GM10847 (cell line): Measurements from ENCODE around the gene TXNDC11.

Experiments used
- POLR2A ChIP-seq: IDR thresholded peaks from 2 replicates; pipeline ENCODE4 v1.6.1; 2011; ENCODE audit not compliant: insufficient read length; ENCODE audit errors: extremely low read depth

TXNDC11 gene

DNA sequence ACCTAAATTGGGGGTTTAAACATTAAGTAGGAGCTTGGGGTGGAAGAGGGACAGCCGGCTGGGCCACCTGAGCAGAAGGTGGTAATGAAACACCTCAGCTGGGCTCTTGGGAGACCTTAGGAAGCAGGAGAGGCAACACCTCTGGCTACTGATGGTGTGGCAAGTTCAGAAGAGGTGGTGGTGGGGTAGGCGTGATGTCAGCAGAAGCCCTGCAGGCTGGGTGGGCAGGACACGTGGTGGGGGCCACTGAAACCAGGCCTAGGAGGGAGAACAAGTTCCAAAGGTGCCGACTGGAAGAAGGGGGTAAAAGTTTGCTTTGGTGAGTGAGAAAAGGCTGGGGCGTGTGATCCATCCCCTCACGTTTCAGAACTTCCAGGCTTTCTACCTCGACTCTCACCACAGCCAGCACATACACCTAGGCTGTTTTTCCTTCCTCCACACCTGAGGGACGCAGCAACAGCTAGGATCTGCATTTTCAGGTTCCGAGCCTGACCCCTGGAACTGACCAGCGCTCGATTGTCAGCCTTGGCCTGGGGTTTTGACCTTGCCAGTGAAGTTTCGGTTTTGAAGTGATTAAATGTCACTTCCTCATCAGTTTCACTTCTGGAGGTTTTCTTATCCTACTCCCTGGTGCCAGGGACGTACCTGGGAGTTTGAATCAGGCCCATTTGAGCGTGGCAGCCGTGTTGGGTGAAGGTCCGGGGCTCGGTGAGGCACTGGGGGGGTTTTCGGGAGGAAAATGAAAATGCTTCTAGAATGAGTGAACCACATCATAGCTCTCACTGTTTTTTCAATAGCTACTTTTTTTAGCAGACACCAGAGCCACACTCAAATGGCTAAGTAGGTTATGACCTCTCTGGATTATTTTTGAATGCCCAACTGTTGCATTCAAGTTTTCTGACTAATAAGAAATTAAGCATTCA, 64.4 kb downstream of the TXNDC11 start:
- no peak for TF ChIP-seq POLR2A

DNA sequence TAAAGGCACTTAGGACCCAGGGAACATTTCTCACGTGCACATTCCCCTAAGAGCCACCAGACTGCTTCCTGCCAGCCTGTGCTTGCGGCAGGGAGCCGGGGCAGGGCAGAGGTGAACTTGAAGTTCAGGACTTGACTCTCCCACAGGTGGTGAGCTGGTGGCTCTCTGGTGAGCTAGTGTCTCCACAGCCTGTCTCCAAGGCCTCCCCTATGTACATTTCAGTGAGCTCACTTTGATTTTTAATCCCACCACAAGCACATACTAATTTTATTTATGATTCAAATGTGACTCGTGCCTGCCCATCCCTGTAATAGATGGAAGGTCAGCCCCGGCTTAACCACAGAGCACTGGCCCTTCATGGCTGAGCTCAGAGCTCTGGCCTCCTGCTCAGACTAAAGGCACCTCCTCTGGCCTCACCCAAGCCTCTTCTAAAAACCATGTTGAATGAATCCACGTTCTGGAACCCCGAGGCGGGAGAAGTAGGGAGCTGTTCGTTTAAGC, 65.2 kb downstream of the TXNDC11 start:
- TF ChIP-seq POLR2A = no peak

DNA sequence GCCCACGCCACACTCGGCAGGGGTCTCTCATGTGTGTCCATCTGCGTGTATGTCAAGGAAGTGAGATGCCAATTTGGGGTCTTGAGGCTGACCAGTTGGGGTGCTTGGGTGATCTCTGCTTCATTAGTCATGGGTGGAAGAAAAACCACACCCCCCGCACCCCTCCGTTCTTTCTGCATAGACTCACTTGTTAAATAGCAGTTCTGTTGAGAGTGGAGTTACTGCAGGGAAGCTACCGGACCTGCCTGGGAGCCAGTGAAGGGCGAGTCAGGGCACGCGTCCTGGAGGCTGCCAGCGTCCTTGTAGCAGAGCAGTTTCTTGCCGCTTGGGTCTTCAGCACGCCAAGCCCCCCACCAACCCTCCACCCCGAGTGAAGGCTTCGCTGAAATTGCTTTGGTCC, 65.9 kb downstream of the TXNDC11 start:
- TF ChIP-seq POLR2A = no peak

- no peak for TF ChIP-seq POLR2A
Measured at GRCh38 chr16:11675561-11676511, 66.8 kb downstream of the TXNDC11 start.

- no peak for TF ChIP-seq POLR2A
Measured at GRCh38 chr16:11674818-11675560, 67.7 kb downstream of the TXNDC11 start.

GRCh38 chr16:11674001-11674817, 68.4 kb downstream of the TXNDC11 start:
- TF ChIP-seq POLR2A = no peak

- TF ChIP-seq POLR2A = no peak
Measured at GRCh38 chr16:11673091-11674000, 69.3 kb downstream of the TXNDC11 start.

DNA sequence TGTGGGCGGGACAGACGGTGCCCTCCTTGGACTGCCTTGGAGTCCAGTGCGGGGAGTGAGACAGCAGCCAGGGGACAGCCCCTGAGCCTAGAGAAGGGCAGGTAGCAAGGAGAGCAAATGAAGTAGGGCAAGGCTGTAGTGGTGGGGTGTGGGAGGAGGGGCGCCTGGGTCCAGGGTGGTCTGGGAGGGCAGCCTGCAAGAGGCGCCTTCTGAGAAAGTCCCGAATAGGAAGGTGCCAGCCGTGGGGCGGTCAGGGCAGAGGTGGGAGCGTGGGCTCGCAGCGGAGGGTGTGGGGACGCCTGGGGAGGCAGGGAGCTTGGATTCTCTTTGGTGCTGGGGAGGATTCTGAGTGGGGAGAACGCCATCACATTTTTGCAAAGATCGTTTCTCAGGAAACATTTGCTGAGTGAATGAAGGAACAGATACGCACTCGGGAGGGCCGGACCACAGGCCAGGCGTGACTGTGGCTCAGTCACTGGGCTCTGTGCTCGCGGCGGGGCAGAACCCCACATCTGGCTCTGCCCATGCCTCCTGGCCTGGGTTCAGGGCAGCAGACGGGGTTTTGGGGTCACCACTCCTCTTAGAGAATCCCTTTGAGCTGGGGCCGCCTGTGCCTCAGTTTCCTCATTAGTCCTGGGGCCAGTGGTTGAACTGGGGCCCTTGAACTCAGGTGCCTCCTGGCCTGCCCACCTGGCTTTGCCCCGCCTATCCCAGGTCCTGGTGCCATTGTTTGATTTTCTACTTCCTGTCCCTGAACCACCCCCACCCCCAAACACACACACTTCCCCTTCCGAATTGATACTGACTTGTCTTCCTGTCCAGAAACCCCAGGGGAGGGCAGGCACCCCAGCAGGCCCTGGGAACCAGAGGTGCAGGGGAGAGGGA, 70.2 kb downstream of the TXNDC11 start:
- TF ChIP-seq POLR2A = no peak

DNA sequence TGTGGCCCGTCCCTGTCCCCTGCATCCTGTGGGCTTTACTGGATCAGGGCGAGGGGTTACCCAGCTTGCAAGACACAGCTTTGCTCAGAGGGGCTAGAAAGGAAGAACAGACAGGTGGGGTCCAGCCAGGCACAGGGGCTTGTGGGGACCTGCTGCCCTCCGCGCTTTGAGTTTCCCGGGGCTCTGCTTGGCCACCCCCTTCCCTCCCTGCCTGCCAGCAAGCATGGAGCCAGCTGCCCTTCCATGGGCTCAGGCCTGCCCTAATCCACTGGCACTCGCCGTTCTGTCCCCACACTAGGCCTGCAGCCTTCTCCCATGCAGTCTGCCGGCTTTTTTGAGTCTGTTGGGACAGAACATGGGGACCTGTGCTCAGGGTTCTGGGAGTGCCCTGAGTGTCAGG, 71.0 kb downstream of the TXNDC11 start:
- no peak for TF ChIP-seq POLR2A

GRCh38 chr16:11671271-11671670, 71.4 kb downstream of the TXNDC11 start:
- no peak for TF ChIP-seq POLR2A

DNA sequence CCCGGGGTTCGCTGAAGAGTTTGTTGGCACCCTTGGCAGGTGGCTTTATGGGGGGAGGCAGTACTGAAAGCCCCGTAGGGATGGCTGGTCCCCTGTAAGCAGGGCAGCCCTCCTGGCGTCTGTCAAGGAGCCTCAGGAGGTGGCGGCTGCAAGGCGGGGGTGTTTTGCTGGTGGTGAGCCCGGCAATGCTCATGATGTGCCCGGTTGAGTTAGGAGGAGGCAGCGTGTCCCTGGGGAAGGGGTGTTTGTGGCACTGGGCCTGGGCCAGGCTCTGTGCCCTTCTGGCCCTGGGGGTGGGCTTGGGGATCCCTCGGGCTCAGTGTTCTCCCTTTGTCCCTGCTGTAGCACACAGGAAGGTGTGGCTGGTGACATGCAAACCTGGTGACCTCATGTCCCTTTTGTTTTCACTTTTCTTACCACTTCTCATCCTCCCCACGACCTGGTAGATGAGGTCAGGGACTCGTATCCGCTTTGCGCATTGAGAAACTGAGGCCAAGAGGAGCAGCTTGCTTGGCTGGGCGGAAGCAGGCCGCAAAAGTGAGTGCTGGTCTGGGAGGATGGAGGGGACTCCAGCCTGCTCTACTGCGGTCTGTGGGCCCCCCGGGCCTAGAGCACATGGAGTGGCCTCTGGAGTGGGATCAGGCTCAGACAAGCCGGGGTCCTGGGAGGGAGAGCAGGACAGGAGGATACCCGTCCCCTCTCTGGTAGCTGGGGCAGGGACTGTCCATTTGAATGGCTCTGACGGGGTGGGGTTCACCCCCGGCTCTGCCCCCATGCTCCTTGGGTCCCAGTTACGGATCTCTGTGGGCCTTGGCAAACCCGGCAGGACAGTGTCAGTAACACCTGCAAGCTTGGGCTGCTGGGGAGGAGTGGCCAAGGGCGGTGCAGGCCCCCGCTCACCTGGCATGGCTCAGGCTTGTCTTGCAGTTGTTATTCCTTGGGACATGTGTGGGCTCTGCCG, 72.2 kb downstream of the TXNDC11 start:
- no peak for TF ChIP-seq POLR2A
